ENCODE data around the gene PTMA. TPM values are rescaled to one million over a fixed set of nuclear protein-coding genes. Genes with fewer than 3 reads are reported as not detected.

The PTMA gene
- polyA plus RNA-seq, 2 of the 4 experiments (the other 2 are of a cell fraction): 1,191 to 2,360 TPM

GRCh38 chr2:231704017-231704416 lies 4.3 kb upstream of the PTMA start (continued):
- no peak for TF ChIP-seq ELK1 (IDR thresholded peaks at IDR 0.05; ENCODE audit: low read depth, low read length)

- peak overlapping the region; percentile 91 for H3K4me2 ChIP-seq
- CTCF ChIA-PET: interaction anchor here (0.7 to 78.4 kb wide), 10 partner anchors 9 to 185 kb away, joined by 3 to 4158 read pairs (median 5); no protein-coding TSS in a partner anchor
- WGBS (ENCODE audit: missing lambda C conversion rate): under 1% methylated on average over 47 of the region's 66 CpGs
- DNase-seq (ENCODE audit: low read depth in 1 of 2, low spot score in 1 of 2): peak; percentile 94 to 99
- no peak for FAIRE-seq
- peaks cover 20% of the 10 kb centered on the region for H3K4me1 ChIP-seq
- peak; percentile 56 to 74 for ATAC-seq
- TF ChIP-seq HOXB5 (CRISPR knock-in tag; IDR thresholded peaks at IDR 0.05) (peak; percentile 72), CHD4 (IDR thresholded peaks at IDR 0.05; ENCODE audit: borderline replicate concordance) (0 out of 2 replicates have a peak, but pooled peaks have one; percentile 72), MAX (IDR thresholded peaks at IDR 0.05) (peak; percentile 93), ZSCAN20 (CRISPR knock-in tag; IDR thresholded peaks at IDR 0.05) (0 out of 2 replicates have a peak, but pooled peaks have one; percentile 63), HOXB13 (CRISPR knock-in tag; IDR thresholded peaks at IDR 0.05; ENCODE audit: low read depth) (0 out of 2 replicates have a peak, but pooled peaks have one; percentile 39), HDAC2 (IDR thresholded peaks at IDR 0.05) (0 out of 2 replicates have a peak, but pooled peaks have one; percentile 19), HOXA7 (CRISPR knock-in tag; IDR thresholded peaks at IDR 0.05) (no peak), RFX5 (IDR thresholded peaks at IDR 0.05) (peak; percentile 42; the same call in 1 of the 2 replicates), PBX3 (IDR thresholded peaks at IDR 0.05) (peak; percentile 94), POLR2AphosphoS2 (conservative IDR thresholded peaks at IDR 0.05; ENCODE audit: low read length) (no peak), RARB (CRISPR knock-in tag; IDR thresholded peaks at IDR 0.05) (peak; percentile 33; the same call in 1 of the 2 replicates), PHF8 (IDR thresholded peaks at IDR 0.05; ENCODE audit: borderline replicate concordance, low read depth) (peak; percentile 92), E2F6 (IDR thresholded peaks at IDR 0.05; ENCODE audit: borderline replicate concordance, low read depth) (peak; percentile 86; the same call in 1 of the 2 replicates), CTCF (IDR thresholded peaks at IDR 0.05) (peak; percentile 94), FOSB (CRISPR knock-in tag; IDR thresholded peaks at IDR 0.05) (no peak), MYC (IDR thresholded peaks at IDR 0.05; ENCODE audit: borderline replicate concordance, low read length) (peak; percentile 77), CEBPB (IDR thresholded peaks at IDR 0.05) (no peak), HMGXB4 (CRISPR knock-in tag; IDR thresholded peaks at IDR 0.05; ENCODE audit: borderline replicate concordance) (peak; percentile 78; the same call in 1 of the 2 replicates), USF2 (IDR thresholded peaks at IDR 0.05) (peak; percentile 70), JUN (IDR thresholded peaks at IDR 0.05) (peak; percentile 66 to 90; a peak in 4 of 5 replicates), KDM5A (IDR thresholded peaks at IDR 0.05) (no peak), POLR2A (IDR thresholded peaks at IDR 0.05; ENCODE audit: low read length) (peak; percentile 29; the same call in 1 of the 2 replicates), ATOH8 (CRISPR knock-in tag; IDR thresholded peaks at IDR 0.05; ENCODE audit: low read depth) (peak; percentile 49; the same call in 1 of the 2 replicates)
- H3K4me3 ChIP-seq: peak overlapping the region; percentile 66
- no peaks in the 10 kb centered on the region for H3K9me3 ChIP-seq
- POLR2A ChIA-PET: interaction anchor here (0.6 to 2.6 kb wide), 11 partner anchors 10 to 94 kb away, joined by 3 to 41 read pairs (median 4); no protein-coding TSS in a partner anchor
- peak overlapping the region; percentile 94 to 97 for H3K27ac ChIP-seq
Observed at GRCh38 chr2:231706731-231707624, 1.3 kb upstream of the PTMA start.
